Measurements from ENCODE around the gene GRK5. TPM values are rescaled to one million over a fixed set of nuclear protein-coding genes. Genes with fewer than 3 reads are reported as not detected.

GRK5 gene
- total RNA-seq, 1 experiment from 2014 or later, result 0.82 TPM

GRCh38 chr10:119378737-119379067 lies 171.3 kb downstream of the GRK5 start:
- Mint-ChIP-seq H3K27ac (ENCODE audit: low read depth, unreplicated experiment) (no peak overlapping the region), H3K4me3 (ENCODE audit: unreplicated experiment) (no peak overlapping the region), H3K4me1 (ENCODE audit: insufficient read depth, unreplicated experiment) (peaks cover 10% of the 10 kb centered on the region), H3K27me3 (ENCODE audit: insufficient read depth, unreplicated experiment) (no peaks in the 10 kb centered on the region), H3K9me3 (ENCODE audit: unreplicated experiment) (no peaks in the 10 kb centered on the region), H3K36me3 (ENCODE audit: insufficient read depth, unreplicated experiment) (no peaks in the 10 kb centered on the region)
- POLR2A ChIA-PET, result no interaction called here
- intact Hi-C loops (cut with micrococcal nuclease), result no loop called here
- CTCF ChIA-PET, result interaction anchor here (1.2 kb wide), 1 partner anchor 55 kb away, joined by 3 read pairs; no protein-coding TSS in a partner anchor
- TF ChIP-seq CTCF (IDR thresholded peaks at IDR 0.05; ENCODE audit: unreplicated experiment), result no peak
- no peak for DNase-seq (ENCODE audit: unreplicated experiment)
- BruUV-seq (replicated peaks), result no TSS peak

- POLR2A ChIA-PET, result no interaction called here
- Mint-ChIP-seq H3K9me3 (ENCODE audit: unreplicated experiment) (no peaks in the 10 kb centered on the region), H3K27ac (ENCODE audit: low read depth, unreplicated experiment) (no peak overlapping the region)
Observed at GRCh38 chr10:119379466-119380071, 172.2 kb downstream of the GRK5 start.

GRCh38 chr10:119383174-119383856 lies 175.9 kb downstream of the GRK5 start:
- Mint-ChIP-seq H3K9me3 (ENCODE audit: unreplicated experiment) (no peaks in the 10 kb centered on the region), H3K27me3 (ENCODE audit: insufficient read depth, unreplicated experiment) (no peaks in the 10 kb centered on the region), H3K27ac (ENCODE audit: low read depth, unreplicated experiment) (no peak overlapping the region), H3K4me3 (ENCODE audit: unreplicated experiment) (no peak overlapping the region), H3K4me1 (ENCODE audit: insufficient read depth, unreplicated experiment) (no peaks in the 10 kb centered on the region), H3K36me3 (ENCODE audit: insufficient read depth, unreplicated experiment) (no peaks in the 10 kb centered on the region)
- no peak for DNase-seq (ENCODE audit: unreplicated experiment)
- POLR2A ChIA-PET, result no interaction called here
- CTCF ChIA-PET, result interaction anchor here (0.7 to 1.0 kb wide), 3 partner anchors 62 to 196 kb away, joined by 3 read pairs; no protein-coding TSS in a partner anchor
- intact Hi-C loops (cut with micrococcal nuclease), result no loop called here
- TF ChIP-seq CTCF (IDR thresholded peaks at IDR 0.05; ENCODE audit: unreplicated experiment), result no peak
- BruUV-seq (replicated peaks), result no TSS peak

More at GRCh38 chr10:119379466-119380071, 172.2 kb downstream of the GRK5 start:
- Mint-ChIP-seq H3K27me3 (ENCODE audit: insufficient read depth, unreplicated experiment) (no peaks in the 10 kb centered on the region), H3K4me1 (ENCODE audit: insufficient read depth, unreplicated experiment) (peaks cover 10% of the 10 kb centered on the region), H3K36me3 (ENCODE audit: insufficient read depth, unreplicated experiment) (no peaks in the 10 kb centered on the region), H3K4me3 (ENCODE audit: unreplicated experiment) (no peak overlapping the region)
- TF ChIP-seq CTCF (IDR thresholded peaks at IDR 0.05; ENCODE audit: unreplicated experiment), result no peak
- intact Hi-C loops (cut with micrococcal nuclease), result no loop called here
- DNase-seq (ENCODE audit: unreplicated experiment), result no peak
- CTCF ChIA-PET, result interaction anchor here (1.2 kb wide), 1 partner anchor 56 kb away, joined by 3 read pairs; no protein-coding TSS in a partner anchor
- no TSS peak for BruUV-seq (replicated peaks)

GRCh38 chr10:119384127-119384526 lies 176.8 kb downstream of the GRK5 start:
- DNase-seq (ENCODE audit: unreplicated experiment), result no peak
- H3K27ac Mint-ChIP-seq (ENCODE audit: low read depth, unreplicated experiment), result no peak overlapping the region
- ChIA-PET CTCF (interaction anchor here (0.9 kb wide), 1 partner anchor 184 kb away, joined by 3 read pairs; no protein-coding TSS in a partner anchor), POLR2A (no interaction called here)
- intact Hi-C loops (cut with micrococcal nuclease), result no loop called here
- no peak for TF ChIP-seq CTCF (IDR thresholded peaks at IDR 0.05; ENCODE audit: unreplicated experiment)
- H3K36me3 Mint-ChIP-seq (ENCODE audit: insufficient read depth, unreplicated experiment), result no peaks in the 10 kb centered on the region
- H3K9me3 Mint-ChIP-seq (ENCODE audit: unreplicated experiment), result no peaks in the 10 kb centered on the region
- no peaks in the 10 kb centered on the region for H3K4me1 Mint-ChIP-seq (ENCODE audit: insufficient read depth, unreplicated experiment)
- H3K4me3 Mint-ChIP-seq (ENCODE audit: unreplicated experiment), result no peak overlapping the region
- BruUV-seq (replicated peaks), result no TSS peak
- H3K27me3 Mint-ChIP-seq (ENCODE audit: insufficient read depth, unreplicated experiment), result no peaks in the 10 kb centered on the region
